ENCODE results near the gene NRGN.

The NRGN gene

GRCh38 chr11:124742555-124742954 is 2.8 kb downstream of the NRGN start:
- no peak for DNase-seq

- DNase-seq, result no peak
Observed at GRCh38 chr11:124743050-124743449, 3.3 kb downstream of the NRGN start.

- no peak for DNase-seq
Observed at GRCh38 chr11:124745270-124745834, 5.6 kb downstream of the NRGN start.

- no peak for DNase-seq
Observed at GRCh38 chr11:124745835-124746620, 6.3 kb downstream of the NRGN start.

GRCh38 chr11:124746621-124747243 is 7.0 kb downstream of the NRGN start:
- DNase-seq, result no peak

GRCh38 chr11:124747406-124748099 is 7.8 kb downstream of the NRGN start:
- no peak for DNase-seq

- DNase-seq, result no peak
Observed at GRCh38 chr11:124748100-124748418, 8.3 kb downstream of the NRGN start.

- no peak for DNase-seq
Observed at GRCh38 chr11:124748481-124749343, 9.0 kb downstream of the NRGN start.

- no peak for DNase-seq
Observed at GRCh38 chr11:124749912-124750311, 10.2 kb downstream of the NRGN start.

GRCh38 chr11:124751391-124751740 is 11.6 kb downstream of the NRGN start:
- DNase-seq, result no peak

GRCh38 chr11:124751741-124752470 is 12.2 kb downstream of the NRGN start, which contains the start of gene VSIG2:
Gene VSIG2, minus strand, starts transcription at chr11:124752255. Its CDS starts 118 bp downstream, at chr11:124752137.
- DNase-seq, result no peak

- DNase-seq, result no peak
Observed at GRCh38 chr11:124752471-124753102, 12.8 kb downstream of the NRGN start.

GRCh38 chr11:124753205-124753604 is 13.5 kb downstream of the NRGN start:
- DNase-seq, result no peak

GRCh38 chr11:124753624-124754023 is 13.9 kb downstream of the NRGN start:
- no peak for DNase-seq

GRCh38 chr11:124754309-124754708 is 14.6 kb downstream of the NRGN start:
- no peak for DNase-seq

- no peak for DNase-seq
Observed at GRCh38 chr11:124754710-124755109, 15.0 kb downstream of the NRGN start.

- DNase-seq, result no peak
Observed at GRCh38 chr11:124756033-124756752, 16.5 kb downstream of the NRGN start.

GRCh38 chr11:124756753-124757227 is 17.0 kb downstream of the NRGN start:
- no peak for DNase-seq

GRCh38 chr11:124757320-124757719 is 17.6 kb downstream of the NRGN start:
- no peak for DNase-seq

All from left hindlimb (tissue), 1 donor.